SK-N-SH treated with all-trans-retinoic acid at 6 μM for 48 hours (cell line): ENCODE measurements around the gene NAGLU.

ENCODE experiments used
- ATAC-seq: fragments of 200-7000 bp; cut with Tn5 transposase; 3 replicates; pipeline ENCODE4 v1.9.1; 2020; ENCODE audit warnings: mild to moderate bottlenecking, moderate library complexity
- ARNTL ChIP-seq: fragments of 450-650 bp; formaldehyde crosslinking; IDR thresholded peaks from 2 replicates; pipeline ENCODE4 v1.5.0; 2020; ENCODE audit warnings: low read depth, mild to moderate bottlenecking, moderate library complexity, borderline replicate concordance
- BACH2 ChIP-seq: fragments of 250-450 bp; sonication (Bioruptor Pico); IDR thresholded peaks from 2 replicates; pipeline ENCODE4 v1.9.0; 2021; ENCODE audit warnings: mild to moderate bottlenecking, borderline replicate concordance
- CSDC2 ChIP-seq: fragments of 250-450 bp; sonication (Bioruptor Pico); IDR thresholded peaks from 2 replicates; pipeline ENCODE4 v1.5.0; 2020; ENCODE audit warnings: mild to moderate bottlenecking, moderate library complexity
- ESRRG ChIP-seq: fragments of 250-450 bp; sonication (Bioruptor Pico); IDR thresholded peaks from 2 replicates; pipeline ENCODE4 v1.6.1; 2021; ENCODE audit warnings: mild to moderate bottlenecking
- OSR1 ChIP-seq: fragments of 250-450 bp; sonication (Bioruptor Pico); IDR thresholded peaks from 2 replicates; pipeline ENCODE4 v1.8.0; 2022; ENCODE audit warnings: moderate library complexity, mild to moderate bottlenecking, inconsistent platforms
- PPARA ChIP-seq: fragments of 250-450 bp; sonication (Bioruptor Pico); IDR thresholded peaks from 2 replicates; pipeline ENCODE4 v1.5.0; 2020; ENCODE audit warnings: mild to moderate bottlenecking, borderline replicate concordance
- RARB ChIP-seq: fragments of 250-450 bp; sonication (Bioruptor Pico); IDR thresholded peaks from 2 replicates; pipeline ENCODE4 v1.8.0; 2021; ENCODE audit warnings: mild to moderate bottlenecking, moderate library complexity
- SNAI2 ChIP-seq: fragments of 250-450 bp; sonication (Bioruptor Pico); IDR thresholded peaks from 2 replicates; pipeline ENCODE4 v1.5.0; 2020; ENCODE audit warnings: mild to moderate bottlenecking, moderate library complexity
- TCF4 ChIP-seq: fragments of 250-450 bp; sonication (Bioruptor Pico); IDR thresholded peaks from 2 replicates; pipeline ENCODE4 v1.8.0; 2021; ENCODE audit warnings: mild to moderate bottlenecking, moderate library complexity, borderline replicate concordance
- TOX ChIP-seq: fragments of 250-450 bp; sonication (Bioruptor Pico); IDR thresholded peaks from 2 replicates; pipeline ENCODE4 v1.8.0; 2021; ENCODE audit warnings: mild to moderate bottlenecking, moderate library complexity, borderline replicate concordance
- ZC3H10 ChIP-seq: fragments of 250-450 bp; sonication (Bioruptor Pico); IDR thresholded peaks from 2 replicates; pipeline ENCODE4 v1.5.1; 2021; ENCODE audit warnings: mild to moderate bottlenecking, moderate library complexity
- ZFP3 ChIP-seq: fragments of 250-450 bp; sonication (Bioruptor Pico); IDR thresholded peaks from 2 replicates; pipeline ENCODE4 v1.5.0; 2020; ENCODE audit warnings: mild to moderate bottlenecking, moderate library complexity
- ZFP30 ChIP-seq: fragments of 450-650 bp; formaldehyde crosslinking; IDR thresholded peaks from 2 replicates; pipeline ENCODE4 v1.5.0; 2022; ENCODE audit warnings: mild to moderate bottlenecking, moderate library complexity
- ZNF565 ChIP-seq: fragments of 450-650 bp; formaldehyde crosslinking; conservative IDR thresholded peaks from 2 replicates; pipeline ENCODE4 v1.5.0; 2020; ENCODE audit warnings: low read depth, mild to moderate bottlenecking, moderate library complexity
- ZNF70 ChIP-seq: fragments of 450-650 bp; formaldehyde crosslinking; IDR thresholded peaks from 2 replicates; pipeline ENCODE4 v1.5.0; 2020; ENCODE audit warnings: mild to moderate bottlenecking, moderate library complexity
- ZNF8 ChIP-seq: fragments of 450-650 bp; formaldehyde crosslinking; IDR thresholded peaks from 2 replicates; pipeline ENCODE4 v1.5.0; 2020; ENCODE audit warnings: mild to moderate bottlenecking, moderate library complexity
- TF ChIP-seq, protein P1 (sequence below): fragments of 250-450 bp; sonication (Bioruptor Pico); IDR thresholded peaks from 2 replicates; pipeline ENCODE4 v1.5.1; 2020; ENCODE audit warnings: low read depth, mild to moderate bottlenecking, moderate library complexity
- TF ChIP-seq, protein P2 (sequence below): fragments of 250-450 bp; sonication (Bioruptor Pico); IDR thresholded peaks from 2 replicates; pipeline ENCODE4 v1.8.0; 2021; ENCODE audit warnings: low read depth, mild to moderate bottlenecking, moderate library complexity, borderline replicate concordance
- TF ChIP-seq, protein P3 (sequence below): fragments of 250-450 bp; sonication (Bioruptor Pico); IDR thresholded peaks from 2 replicates; pipeline ENCODE4 v1.8.0; 2020; ENCODE audit warnings: mild to moderate bottlenecking, moderate library complexity, borderline replicate concordance
- TF ChIP-seq, protein P4 (sequence below): fragments of 250-450 bp; sonication (Bioruptor Pico); IDR thresholded peaks from 2 replicates; pipeline ENCODE4 v1.5.1; 2021; ENCODE audit warnings: mild to moderate bottlenecking, moderate library complexity

The NAGLU gene

DNA sequence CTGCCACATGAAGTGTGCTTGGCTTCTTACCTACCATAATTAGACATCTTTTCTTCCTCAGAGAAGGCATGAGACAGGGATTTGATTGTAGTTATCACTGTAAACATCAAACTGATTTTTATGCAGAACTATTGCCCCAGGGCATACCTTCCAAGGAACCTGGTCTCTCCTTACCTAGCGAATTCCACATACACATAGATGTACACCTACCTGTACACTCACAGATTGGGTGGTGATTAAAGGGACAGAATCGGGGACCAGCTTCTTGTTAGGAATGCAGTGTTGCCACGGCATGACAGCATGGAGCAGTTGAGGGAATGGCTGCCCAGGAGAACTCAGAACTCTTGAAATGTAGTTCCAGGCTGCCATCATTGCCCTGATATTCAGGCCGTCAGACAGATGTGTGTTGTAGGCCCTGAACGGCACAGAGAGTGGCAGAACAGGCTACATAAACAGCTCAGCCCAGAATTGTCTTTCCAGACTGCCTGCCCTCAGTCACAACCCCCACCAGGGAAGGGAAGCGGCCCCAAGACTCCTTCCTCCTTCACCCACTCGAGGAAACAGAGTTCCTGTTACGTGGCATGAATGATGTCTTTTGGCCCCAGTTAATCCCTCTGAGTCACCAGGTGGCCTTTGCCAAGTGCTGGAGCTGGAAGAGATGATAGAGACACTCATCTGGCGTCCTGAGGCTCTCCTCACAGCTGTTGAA, 17.8 kb upstream of the NAGLU start:
- no peak for TF ChIP-seq RARB (CRISPR knock-in tag)
- TF ChIP-seq ZNF565 (CRISPR knock-in tag), result no peak

DNA sequence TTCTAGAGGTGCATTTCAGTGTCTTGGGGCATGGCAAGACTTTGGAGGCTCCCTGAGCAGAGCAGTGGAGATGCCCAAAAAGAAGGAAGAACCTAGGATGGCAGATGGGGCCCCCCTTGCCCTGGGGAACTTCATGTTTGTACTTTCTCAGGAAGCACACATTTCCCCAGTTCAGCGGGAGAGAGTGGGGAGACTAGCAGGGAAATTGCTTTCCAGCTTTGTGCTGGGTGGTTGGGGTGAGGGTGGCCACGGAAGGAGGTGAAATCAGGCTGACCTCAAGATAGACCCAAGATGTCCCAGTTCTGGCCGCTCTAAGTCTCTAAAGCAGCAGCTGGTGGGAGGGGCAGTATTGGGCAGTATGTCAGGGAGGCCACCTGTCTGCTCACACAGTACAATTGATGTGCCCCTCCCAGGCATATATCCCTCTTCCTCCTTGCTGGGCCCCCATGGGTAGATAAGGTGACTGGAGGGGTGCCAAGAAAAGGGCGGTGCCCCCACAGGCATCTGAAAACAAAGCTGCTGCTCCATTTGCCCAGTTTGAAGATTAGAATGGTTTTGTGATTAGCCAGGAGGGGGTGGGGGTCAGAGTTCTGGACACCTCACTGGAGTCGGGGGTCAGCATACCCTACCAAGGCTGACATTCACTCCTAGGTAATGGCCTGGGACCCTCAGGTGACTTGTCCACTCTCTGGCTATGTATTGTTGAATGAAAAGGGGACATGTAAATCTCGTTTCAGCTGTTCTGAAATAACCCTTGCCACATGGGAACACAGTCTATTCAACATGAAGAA, 17.1 kb upstream of the NAGLU start:
- no peak for ATAC-seq
- TF ChIP-seq ZNF565 (CRISPR knock-in tag) (no peak), ZFP30 (CRISPR knock-in tag) (no peak), PPARA (CRISPR knock-in tag) (no peak), ZNF8 (CRISPR knock-in tag) (no peak), RARB (CRISPR knock-in tag) (no peak)

More for the DNA sequence above, 17.8 kb upstream of the NAGLU start:
- peak; percentile 36 for ATAC-seq

DNA sequence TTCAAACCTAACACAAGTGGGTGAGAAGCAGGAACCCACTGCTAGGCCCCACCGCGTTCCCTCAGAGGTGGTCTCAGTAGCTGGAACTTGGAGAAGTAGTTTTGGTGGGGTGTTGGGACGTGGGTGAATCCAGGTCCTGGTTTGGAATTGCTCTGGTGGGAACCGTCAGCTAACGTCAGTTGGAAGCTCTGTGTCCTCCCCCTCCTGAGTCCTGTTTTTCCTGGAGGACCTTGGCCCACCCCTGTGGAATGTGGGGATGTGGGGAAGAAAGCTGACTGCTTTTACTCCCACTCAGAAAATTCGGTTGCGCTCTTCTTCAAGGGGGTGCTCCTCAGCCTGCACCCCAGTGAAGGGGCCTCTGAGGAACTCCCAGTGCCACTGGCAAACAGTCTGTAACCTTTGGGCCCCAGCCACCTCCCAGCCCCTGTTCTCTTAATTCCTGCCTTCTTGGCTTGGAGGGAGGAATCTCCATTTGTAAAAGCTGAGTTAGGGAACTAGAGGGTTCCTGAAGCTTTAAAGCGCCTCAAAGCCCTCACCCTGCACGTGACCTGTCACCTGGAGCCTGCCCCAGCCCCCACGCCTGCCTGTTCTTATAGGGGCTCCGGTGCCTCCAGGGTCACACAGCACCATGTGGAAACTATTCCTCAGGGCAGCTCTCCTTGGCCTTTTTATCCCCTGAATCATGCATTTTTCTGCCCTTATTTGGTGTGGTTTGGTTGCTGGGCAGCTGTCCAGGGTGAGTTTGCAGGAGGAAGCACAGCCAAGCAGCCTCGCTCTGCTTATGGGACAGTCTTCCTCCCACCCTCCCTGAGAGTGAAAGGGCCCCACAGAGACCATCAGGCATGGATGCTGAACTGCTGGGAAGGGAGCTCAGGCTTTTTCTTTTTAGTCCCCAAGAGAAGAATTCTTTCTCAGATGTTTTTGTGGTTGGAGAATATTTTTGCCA, 16.2 kb upstream of the NAGLU start:
- ATAC-seq, result peak; percentile 79
- TF ChIP-seq TOX (CRISPR knock-in tag), result no peak
- no peak for TF ChIP-seq ZFP3 (CRISPR knock-in tag)
- TF ChIP-seq ZNF565 (CRISPR knock-in tag), result no peak
- TF ChIP-seq, protein P1, sequence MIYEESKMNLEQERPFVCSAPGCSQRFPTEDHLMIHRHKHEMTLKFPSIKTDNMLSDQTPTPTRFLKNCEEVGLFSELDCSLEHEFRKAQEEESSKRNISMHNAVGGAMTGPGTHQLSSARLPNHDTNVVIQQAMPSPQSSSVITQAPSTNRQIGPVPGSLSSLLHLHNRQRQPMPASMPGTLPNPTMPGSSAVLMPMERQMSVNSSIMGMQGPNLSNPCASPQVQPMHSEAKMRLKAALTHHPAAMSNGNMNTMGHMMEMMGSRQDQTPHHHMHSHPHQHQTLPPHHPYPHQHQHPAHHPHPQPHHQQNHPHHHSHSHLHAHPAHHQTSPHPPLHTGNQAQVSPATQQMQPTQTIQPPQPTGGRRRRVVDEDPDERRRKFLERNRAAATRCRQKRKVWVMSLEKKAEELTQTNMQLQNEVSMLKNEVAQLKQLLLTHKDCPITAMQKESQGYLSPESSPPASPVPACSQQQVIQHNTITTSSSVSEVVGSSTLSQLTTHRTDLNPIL (CRISPR knock-in tag), result no peak
- no peak for TF ChIP-seq ZNF70 (CRISPR knock-in tag)
- no peak for TF ChIP-seq OSR1
- TF ChIP-seq ZC3H10 (CRISPR knock-in tag), result no peak
- no peak for TF ChIP-seq ESRRG (CRISPR knock-in tag)
- TF ChIP-seq, protein P2, sequence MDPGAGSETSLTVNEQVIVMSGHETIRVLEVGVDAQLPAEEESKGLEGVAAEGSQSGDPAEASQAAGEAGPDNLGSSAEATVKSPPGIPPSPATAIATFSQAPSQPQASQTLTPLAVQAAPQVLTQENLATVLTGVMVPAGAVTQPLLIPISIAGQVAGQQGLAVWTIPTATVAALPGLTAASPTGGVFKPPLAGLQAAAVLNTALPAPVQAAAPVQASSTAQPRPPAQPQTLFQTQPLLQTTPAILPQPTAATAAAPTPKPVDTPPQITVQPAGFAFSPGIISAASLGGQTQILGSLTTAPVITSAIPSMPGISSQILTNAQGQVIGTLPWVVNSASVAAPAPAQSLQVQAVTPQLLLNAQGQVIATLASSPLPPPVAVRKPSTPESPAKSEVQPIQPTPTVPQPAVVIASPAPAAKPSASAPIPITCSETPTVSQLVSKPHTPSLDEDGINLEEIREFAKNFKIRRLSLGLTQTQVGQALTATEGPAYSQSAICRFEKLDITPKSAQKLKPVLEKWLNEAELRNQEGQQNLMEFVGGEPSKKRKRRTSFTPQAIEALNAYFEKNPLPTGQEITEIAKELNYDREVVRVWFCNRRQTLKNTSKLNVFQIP (CRISPR knock-in tag), result no peak
- TF ChIP-seq, protein P3, sequence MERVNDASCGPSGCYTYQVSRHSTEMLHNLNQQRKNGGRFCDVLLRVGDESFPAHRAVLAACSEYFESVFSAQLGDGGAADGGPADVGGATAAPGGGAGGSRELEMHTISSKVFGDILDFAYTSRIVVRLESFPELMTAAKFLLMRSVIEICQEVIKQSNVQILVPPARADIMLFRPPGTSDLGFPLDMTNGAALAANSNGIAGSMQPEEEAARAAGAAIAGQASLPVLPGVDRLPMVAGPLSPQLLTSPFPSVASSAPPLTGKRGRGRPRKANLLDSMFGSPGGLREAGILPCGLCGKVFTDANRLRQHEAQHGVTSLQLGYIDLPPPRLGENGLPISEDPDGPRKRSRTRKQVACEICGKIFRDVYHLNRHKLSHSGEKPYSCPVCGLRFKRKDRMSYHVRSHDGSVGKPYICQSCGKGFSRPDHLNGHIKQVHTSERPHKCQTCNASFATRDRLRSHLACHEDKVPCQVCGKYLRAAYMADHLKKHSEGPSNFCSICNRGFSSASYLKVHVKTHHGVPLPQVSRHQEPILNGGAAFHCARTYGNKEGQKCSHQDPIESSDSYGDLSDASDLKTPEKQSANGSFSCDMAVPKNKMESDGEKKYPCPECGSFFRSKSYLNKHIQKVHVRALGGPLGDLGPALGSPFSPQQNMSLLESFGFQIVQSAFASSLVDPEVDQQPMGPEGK, result no peak
- TF ChIP-seq BACH2 (CRISPR knock-in tag), result no peak
- no peak for TF ChIP-seq SNAI2
- no peak for TF ChIP-seq ZFP30 (CRISPR knock-in tag)
- no peak for TF ChIP-seq TCF4 (CRISPR knock-in tag)
- TF ChIP-seq, protein P4, sequence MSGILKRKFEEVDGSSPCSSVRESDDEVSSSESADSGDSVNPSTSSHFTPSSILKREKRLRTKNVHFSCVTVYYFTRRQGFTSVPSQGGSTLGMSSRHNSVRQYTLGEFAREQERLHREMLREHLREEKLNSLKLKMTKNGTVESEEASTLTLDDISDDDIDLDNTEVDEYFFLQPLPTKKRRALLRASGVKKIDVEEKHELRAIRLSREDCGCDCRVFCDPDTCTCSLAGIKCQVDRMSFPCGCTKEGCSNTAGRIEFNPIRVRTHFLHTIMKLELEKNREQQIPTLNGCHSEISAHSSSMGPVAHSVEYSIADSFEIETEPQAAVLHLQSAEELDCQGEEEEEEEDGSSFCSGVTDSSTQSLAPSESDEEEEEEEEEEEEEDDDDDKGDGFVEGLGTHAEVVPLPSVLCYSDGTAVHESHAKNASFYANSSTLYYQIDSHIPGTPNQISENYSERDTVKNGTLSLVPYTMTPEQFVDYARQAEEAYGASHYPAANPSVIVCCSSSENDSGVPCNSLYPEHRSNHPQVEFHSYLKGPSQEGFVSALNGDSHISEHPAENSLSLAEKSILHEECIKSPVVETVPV (CRISPR knock-in tag), result no peak
- no peak for TF ChIP-seq CSDC2 (CRISPR knock-in tag)
- no peak for TF ChIP-seq ARNTL
- TF ChIP-seq, all 23 proteins: peak for 0

DNA sequence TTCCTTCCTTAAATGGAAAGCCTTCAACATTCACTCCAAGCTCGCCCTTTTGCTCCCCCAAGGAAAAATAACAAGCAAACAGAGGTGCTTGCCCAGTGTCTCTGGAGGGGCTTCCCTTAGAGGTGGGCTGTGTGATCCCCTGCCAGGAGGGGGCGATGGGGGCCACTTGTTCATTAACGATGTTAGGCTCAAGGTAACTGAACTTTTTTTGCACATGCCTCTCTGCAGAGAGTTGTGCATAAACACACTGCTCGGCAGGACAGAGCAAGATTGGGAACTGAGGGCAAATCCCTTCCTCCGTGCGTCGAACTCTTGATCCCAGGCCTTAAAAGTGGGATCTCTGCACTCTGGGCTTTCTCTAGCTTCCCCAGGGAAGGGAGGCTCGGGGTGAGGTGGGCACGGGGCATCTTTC, 15.5 kb upstream of the NAGLU start:
- peak; percentile 4 for ATAC-seq
- TF ChIP-seq, protein P3, result 0 out of 2 replicates have a peak, but pooled peaks have one; percentile 34
- TF ChIP-seq TOX (CRISPR knock-in tag), result no peak
- TF ChIP-seq, all 23 proteins: peak for 1
